ENCODE data around the gene PARP12.

Gene PARP12

GRCh38 chr7:140021603-140022002, 41.1 kb downstream of the PARP12 start:
- no peaks in the 10 kb centered on the region for H3K4me1 ChIP-seq (ENCODE audit: control insufficient read depth in 1 of 2, insufficient read depth in 1 of 2, low read depth in 1 of 2, low read length in 1 of 2)
- TF ChIP-seq CTCF (IDR thresholded peaks at IDR 0.05): no peak

GRCh38 chr7:140019606-140020005, 43.1 kb downstream of the PARP12 start:
- no peak overlapping the region for H3K4me3 ChIP-seq (ENCODE audit: low read depth in 1 of 2, low read length in 1 of 2)
- H3K36me3 ChIP-seq: peaks cover 90% of the 10 kb centered on the region
- H3K27me3 ChIP-seq: no peaks in the 10 kb centered on the region
- no peaks in the 10 kb centered on the region for H3K9me3 ChIP-seq
- H3K4me1 ChIP-seq (ENCODE audit: control insufficient read depth in 1 of 2, insufficient read depth in 1 of 2, low read depth in 1 of 2, low read length in 1 of 2): no peaks in the 10 kb centered on the region
- no peak overlapping the region for H3K27ac ChIP-seq
- TF ChIP-seq CTCF (IDR thresholded peaks at IDR 0.05): no peak

More at GRCh38 chr7:140021603-140022002, 41.1 kb downstream of the PARP12 start:
- no peaks in the 10 kb centered on the region for H3K9me3 ChIP-seq
- peaks cover 97% of the 10 kb centered on the region for H3K36me3 ChIP-seq
- H3K27me3 ChIP-seq: no peaks in the 10 kb centered on the region
- H3K4me3 ChIP-seq (ENCODE audit: low read depth in 1 of 2, low read length in 1 of 2): no peak overlapping the region
- H3K27ac ChIP-seq: no peak overlapping the region

- H3K27me3 ChIP-seq: no peaks in the 10 kb centered on the region
- no peak for TF ChIP-seq CTCF (IDR thresholded peaks at IDR 0.05)
- no peak overlapping the region for H3K27ac ChIP-seq
- H3K36me3 ChIP-seq: peaks cover 91% of the 10 kb centered on the region
- H3K9me3 ChIP-seq: no peaks in the 10 kb centered on the region
- no peaks in the 10 kb centered on the region for H3K4me1 ChIP-seq (ENCODE audit: control insufficient read depth in 1 of 2, insufficient read depth in 1 of 2, low read depth in 1 of 2, low read length in 1 of 2)
- H3K4me3 ChIP-seq (ENCODE audit: low read depth in 1 of 2, low read length in 1 of 2): no peak overlapping the region
Measured at GRCh38 chr7:140019172-140019571, 43.6 kb downstream of the PARP12 start.

- H3K9me3 ChIP-seq: no peaks in the 10 kb centered on the region
- TF ChIP-seq CTCF (IDR thresholded peaks at IDR 0.05): no peak
Measured at GRCh38 chr7:140018125-140019043, 44.4 kb downstream of the PARP12 start.

GRCh38 chr7:140017543-140017942, 45.2 kb downstream of the PARP12 start:
- Histone ChIP-seq H3K36me3 (peaks cover 92% of the 10 kb centered on the region), H3K9me3 (no peaks in the 10 kb centered on the region), H3K27ac (no peak overlapping the region), H3K4me1 (ENCODE audit: control insufficient read depth in 1 of 2, insufficient read depth in 1 of 2, low read depth in 1 of 2, low read length in 1 of 2) (no peaks in the 10 kb centered on the region), H3K4me3 (ENCODE audit: low read depth in 1 of 2, low read length in 1 of 2) (no peak overlapping the region), H3K27me3 (no peaks in the 10 kb centered on the region)
- TF ChIP-seq CTCF (IDR thresholded peaks at IDR 0.05): no peak

More at GRCh38 chr7:140018125-140019043, 44.4 kb downstream of the PARP12 start:
- H3K27me3 ChIP-seq: no peaks in the 10 kb centered on the region
- H3K4me3 ChIP-seq (ENCODE audit: low read depth in 1 of 2, low read length in 1 of 2): no peak overlapping the region
- no peaks in the 10 kb centered on the region for H3K4me1 ChIP-seq (ENCODE audit: control insufficient read depth in 1 of 2, insufficient read depth in 1 of 2, low read depth in 1 of 2, low read length in 1 of 2)
- H3K27ac ChIP-seq: no peak overlapping the region
- H3K36me3 ChIP-seq: peaks cover 92% of the 10 kb centered on the region
